K562 (cell line): Measurements from ENCODE around the gene CDCA7. TPM values are rescaled to one million over a fixed set of nuclear protein-coding genes. Genes with fewer than 3 reads are reported as not detected.
A peak's percentile ranks its signal among the peaks of the same experiment; 100 is the strongest.

Source experiments
- ATAC-seq: fragments of 200-7000 bp; cut with Tn5 transposase; 3 replicates; pipeline ENCODE4 v1.9.1; 2020; ENCODE audit warnings: moderate library complexity
- BruUV-seq: library from RNA; stranded (reverse); fragments of 400-500 nt; replicated peaks from 2 replicates; lab custom pipeline; 2021; lab: Mats Ljungman, UMichigan
- CTCF ChIA-PET: fragments of 300-600 bp; formaldehyde crosslinking; extraction: SDS; loops from one replicate; lab custom pipeline; 2021; ENCODE audit warnings: low intra/inter-chr PET ratio; lab: Yijun Ruan, JAX
- POLR2A ChIA-PET: fragments of 300-600, 350-650 bp; sonication (Branson Sonifier 250); formaldehyde crosslinking; extraction: SDS; loops from one replicate; lab custom pipeline; 2021; ENCODE audit warnings: antibody characterized with exemption, inconsistent platforms; lab: Yijun Ruan, JAX
- DNase-seq, 4 experiments: peaks; one replicate each; pipeline versions ENCODE4 v3.0.0 to v3.0.0-alpha.2; 2011 to 2018; ENCODE audit warnings: low spot score in 3 of 4, mixed read lengths in 3 of 4; ENCODE audit errors: extremely low read depth in 1 of 4
- FAIRE-seq: peaks from 2 replicates; lab custom pipeline; 2011; peaks lifted over from hg19 to GRCh38; lab: Jason Lieb, UNC
- H2AFZ ChIP-seq: 2 replicates; pipeline ENCODE4 v1.6.0; 2011; ENCODE audit warnings: low read depth, low read length, control low read depth, inconsistent platforms
- H3K27ac ChIP-seq: fragments of 200-600 bp; 3 replicates; pipeline ENCODE4 v1.8.0; 2011; ENCODE audit warnings: low read depth, mild to moderate bottlenecking, control low read depth, inconsistent platforms, low read length, moderate library complexity, mixed read lengths; ENCODE audit errors: extremely low read depth
- H3K27me3 ChIP-seq, 2 experiments: fragments of 300-600 bp in 1 of 2; 2 replicates in 1 of 2; 3 replicates in 1 of 2; pipeline versions ENCODE4 v1.6.0 to v1.8.0; 2011; ENCODE audit warnings: inconsistent platforms in 2 of 2, low read length in 2 of 2, mild to moderate bottlenecking in 1 of 2, mixed read lengths in 1 of 2, moderate library complexity in 1 of 2; ENCODE audit not compliant: control insufficient read depth in 2 of 2, insufficient read depth in 2 of 2
- H3K36me3 ChIP-seq: fragments of 300-600 bp; 3 replicates; pipeline ENCODE4 v1.8.0; 2011; ENCODE audit warnings: mild to moderate bottlenecking, low read length, inconsistent platforms; ENCODE audit not compliant: control insufficient read depth, insufficient read depth
- H3K4me1 ChIP-seq, 2 experiments: fragments of 200-600 bp in 1 of 2; replicated peaks in 1 of 2; 2 replicates in 1 of 2; 3 replicates in 1 of 2; pipeline versions ENCODE4 v1.5.1 to v1.8.0; 2011; ENCODE audit warnings: inconsistent platforms in 2 of 2, low read length in 2 of 2, mild to moderate bottlenecking in 1 of 2, mixed read lengths in 1 of 2, moderate library complexity in 1 of 2; ENCODE audit not compliant: control insufficient read depth in 2 of 2, insufficient read depth in 2 of 2
- H3K4me2 ChIP-seq: 2 replicates; pipeline ENCODE4 v1.6.1; 2011; ENCODE audit warnings: low read length, control low read depth, inconsistent platforms, mixed read lengths; ENCODE audit not compliant: insufficient read depth
- H3K4me3 ChIP-seq: fragments of 200-600 bp; sonication (generic), shearing (Covaris generic); 2 replicates; pipeline ENCODE4 v1.5.1; 2016; ENCODE audit warnings: control low read depth, inconsistent platforms
- H3K79me2 ChIP-seq: fragments of 200-600 bp; 3 replicates; pipeline ENCODE4 v1.8.0; 2011; ENCODE audit warnings: low read length, inconsistent platforms; ENCODE audit not compliant: control insufficient read depth, insufficient read depth
- H3K9ac ChIP-seq, 2 experiments: 2 replicates each; pipeline versions ENCODE4 v1.6.0 to v1.6.1; 2011; ENCODE audit warnings: low read depth in 2 of 2, low read length in 2 of 2, control low read depth in 1 of 2, inconsistent platforms in 1 of 2, mild to moderate bottlenecking in 1 of 2, mixed read lengths in 1 of 2; ENCODE audit not compliant: insufficient read depth in 1 of 2
- H3K9me1 ChIP-seq: one replicate; pipeline ENCODE4 v1.6.0; 2011; ENCODE audit warnings: inconsistent platforms, mild to moderate bottlenecking, low read length, moderate library complexity; ENCODE audit not compliant: control insufficient read depth, insufficient read depth
- H3K9me3 ChIP-seq: replicated peaks from 2 replicates; pipeline ENCODE4 v1.5.1; 2011; ENCODE audit warnings: low read depth, low read length, inconsistent platforms; ENCODE audit not compliant: control insufficient read depth, insufficient read depth
- H4K20me1 ChIP-seq: replicated peaks from 2 replicates; pipeline ENCODE4 v1.6.1; 2011; ENCODE audit warnings: low read length, inconsistent platforms, mixed read lengths; ENCODE audit not compliant: control insufficient read depth, insufficient read depth
- DACH1 ChIP-seq: fragments of 450-650 bp; IDR thresholded peaks from 2 replicates; pipeline ENCODE4 v1.6.1; 2018; ENCODE audit not compliant: partially characterized antibody
- KDM5B ChIP-seq: fragments of 200-600 bp; sonication (generic); IDR thresholded peaks from 2 replicates; pipeline ENCODE4 v1.6.1; 2012; ENCODE audit warnings: low read depth, mild to moderate bottlenecking, moderate library complexity, low read length, control low read depth, inconsistent platforms; ENCODE audit not compliant: insufficient replicate concordance
- MTA1 ChIP-seq: fragments of 450-650 bp; IDR thresholded peaks from 2 replicates; pipeline ENCODE4 v1.6.1; 2017; ENCODE audit warnings: borderline replicate concordance
- PRPF4 ChIP-seq: fragments of 200-400 bp; formaldehyde crosslinking; IDR thresholded peaks from one replicate; pipeline ENCODE4 v1.6.1; 2017; ENCODE audit warnings: low read length, low read depth, mild to moderate bottlenecking; ENCODE audit not compliant: insufficient read depth, poor library complexity, severe bottlenecking
- RAD51 ChIP-seq: fragments of 450-650 bp; IDR thresholded peaks from 2 replicates; pipeline ENCODE4 v1.7.1; 2016; ENCODE audit warnings: low read depth, mild to moderate bottlenecking, borderline replicate concordance
- TFE3 ChIP-seq: fragments of 450-650 bp; formaldehyde crosslinking; IDR thresholded peaks from 2 replicates; pipeline ENCODE4 v1.4.0; 2020; ENCODE audit warnings: mild to moderate bottlenecking, mixed read lengths
- USF2 ChIP-seq: sonication (generic); formaldehyde crosslinking; IDR thresholded peaks from 2 replicates; pipeline ENCODE4 v1.5.0; 2020; ENCODE audit warnings: missing genetic modification reagents
- ZKSCAN1 ChIP-seq: fragments of 150-350 bp; IDR thresholded peaks from 2 replicates; pipeline ENCODE4 v1.6.1; 2016; ENCODE audit warnings: low read depth, low read length
- ZNF740 ChIP-seq, 3 experiments: fragments of 200-800 bp in 1 of 3; sonication (Bioruptor generic) in 1 of 3; sonication (generic) in 1 of 3; formaldehyde crosslinking in 1 of 3; IDR thresholded peaks; 2 replicates each; pipeline versions ENCODE4 v1.6.1 to v1.8.0; 2016 to 2022; ENCODE audit warnings: mild to moderate bottlenecking in 2 of 3, missing compliant biosample characterization in 2 of 3, missing genetic modification characterization in 2 of 3, missing genetic modification reagents in 1 of 3
- WGBS: fragments of 100-300 bp; shearing (Covaris generic); methylation state at CpG from one replicate; pipeline ENCODE4 v1.1.6; 2016; ENCODE audit warnings: low coverage, mixed read lengths; ENCODE audit not compliant: insufficient coverage; ENCODE audit errors: missing lambda C conversion rate; 5-methylcytosine and 5-hydroxymethylcytosine counted together
- in situ Hi-C: fragments of 300-500 bp; cut with MboI; formaldehyde crosslinking; loops from 4 replicates; pipeline ENCODE4 v1.15.0; 2018; ENCODE audit warnings: inconsistent platforms, mixed read lengths
- intact Hi-C: fragments of 100-400 bp; cut with micrococcal nuclease; formaldehyde crosslinking; loops from 2 replicates; pipeline ENCODE4 v1.14.2; 2022
- polyA plus RNA-seq, 8 experiments: library from polyadenylated mRNA; depleted of rRNA in 4 of 8; stranded (reverse) in 5 of 8; unstranded in 3 of 8; fragments of >200 nt; fragmentation: Nextera tagmentation in 2 of 8; fragmentation: Illumina TruSeq in 1 of 8; extraction: Ambion mirVana in 2 of 8; extraction: Trizol in 1 of 8; gene quantifications; 2 replicates each; pipeline versions ENCODE4 v1.2.1 to v1.2.3, GENCODE V29; 2011 to 2014; ENCODE audit warnings: inconsistent platforms in 1 of 8, missing spikeins in 1 of 8
- total RNA-seq, 7 experiments: library from RNA; depleted of rRNA in 6 of 7; stranded (reverse); fragments of >200 nt in 6 of 7; fragmentation: Illumina TruSeq in 2 of 7; extraction: Trizol in 2 of 7; gene quantifications; 2 replicates each; pipeline versions ENCODE4 v1.2.1 to v1.2.3, GENCODE V29; 2011 to 2021; ENCODE audit warnings: low replicate concordance in 1 of 7

Gene CDCA7
- total and polyA plus RNA-seq, 9 of the 15 experiments (the other 6 are each of a cell fraction or from before 2014, with no cell fraction given), result 28.5 to 122 (median 51.0) TPM

- ATAC-seq (no peak), DNase-seq (no peak), FAIRE-seq (peak; percentile 23)
- Histone ChIP-seq H3K36me3 (no peaks in the 10 kb centered on the region), H3K4me3 (no peak overlapping the region), H3K9ac (no peak overlapping the region), H3K79me2 (no peaks in the 10 kb centered on the region), H3K27me3 (peaks cover 41 to 43% of the 10 kb centered on the region in 2 experiments), H2AFZ (no peak overlapping the region), H3K27ac (no peak overlapping the region), H4K20me1 (no peaks in the 10 kb centered on the region), H3K4me2 (no peak overlapping the region), H3K9me1 (no peaks in the 10 kb centered on the region), H3K9me3 (no peaks in the 10 kb centered on the region), H3K4me1 (no peaks in the 10 kb centered on the region)
- TF ChIP-seq DACH1, result no peak
- TF ChIP-seq MTA1, result no peak
- no peak for TF ChIP-seq KDM5B
- TF ChIP-seq PRPF4, result no peak
- peak; percentile 59; the same call in 1 of the 2 replicates for TF ChIP-seq RAD51
- peak; percentile 44 for TF ChIP-seq USF2 (CRISPR knock-in tag)
- peak; percentile 42; the same call in 1 of the 2 replicates for TF ChIP-seq TFE3 (CRISPR knock-in tag)
- no peak for TF ChIP-seq ZNF740 (CRISPR knock-in tag; IDR thresholded peaks at IDR 0.05)
- no peak for TF ChIP-seq ZNF740 (tag; IDR thresholded peaks at IDR 0.05)
- TF ChIP-seq ZKSCAN1, result no peak
- WGBS, result 0% methylated on average over 1 of the region's 1 CpG
- ChIA-PET POLR2A (interaction anchor here (0.6 kb wide), 1 partner anchor 10 kb away, joined by 3 read pairs; no protein-coding TSS in a partner anchor), CTCF (no interaction called here)
- intact Hi-C loops, result no loop called here
- in situ Hi-C loops, result no loop called here
- BruUV-seq, result no TSS peak
Measured at GRCh38 chr2:173412628-173413027, 58.0 kb downstream of the CDCA7 start.
